HCT116 (cell line): ENCODE data around the gene SLC7A1. TPM values are rescaled to one million over a fixed set of nuclear protein-coding genes. Genes with fewer than 3 reads are reported as not detected.

Experiments used
- ATAC-seq: fragments of 200-7000 bp; cut with Tn5 transposase; 2 replicates; pipeline ENCODE4 v1.9.1; 2020; ENCODE audit warnings: mild to moderate bottlenecking, moderate library complexity
- BruUV-seq: library from RNA; stranded (reverse); fragments of 400-500 nt; replicated peaks from 2 replicates; lab custom pipeline; 2021; lab: Mats Ljungman, UMichigan
- CTCF ChIA-PET: fragments of 300-600 bp; sonication (Branson Sonifier 250); formaldehyde crosslinking; loops from one replicate; lab custom pipeline; 2021; ENCODE audit warnings: antibody characterized with exemption; lab: Charles Lee
- POLR2A ChIA-PET: fragments of 300-600, 350-600 bp; sonication (Branson Sonifier 250); formaldehyde crosslinking; loops from one replicate; lab custom pipeline; 2021; ENCODE audit warnings: antibody characterized with exemption; lab: Charles Lee
- RAD21 ChIA-PET, 2 experiments: fragments of 300-600 bp; sonication (Branson Sonifier 250); formaldehyde crosslinking; loops; one replicate each; lab custom pipeline; 2023; ENCODE audit warnings: low total read pairs in 2 of 2; ENCODE audit not compliant: uncharacterized antibody in 2 of 2, unreplicated experiment in 2 of 2, low non-redundant PET in 1 of 2; lab: Charles Lee
- DNase-seq: peaks from one replicate; pipeline ENCODE4 v3.0.0-alpha.2; 2010; ENCODE audit warnings: low read depth, low spot score
- H2AFZ ChIP-seq: fragments of 200-600 bp; shearing (Covaris generic), sonication (generic); 2 replicates; pipeline ENCODE4 v1.6.1; 2017; ENCODE audit warnings: low read depth, mixed run types, mixed read lengths, antibody characterized with exemption, low read length; ENCODE audit not compliant: poor library complexity, severe bottlenecking
- H3K27ac ChIP-seq: 2 replicates; pipeline ENCODE4 v1.5.1; 2012; ENCODE audit warnings: low read depth, low read length
- H3K27me3 ChIP-seq: fragments of 200-600 bp; sonication (generic); 2 replicates; pipeline ENCODE4 v1.6.1; 2016; ENCODE audit warnings: mixed run types, low read length, mixed read lengths; ENCODE audit not compliant: insufficient read depth
- H3K36me3 ChIP-seq, 2 experiments: fragments of 200-500 bp in 1 of 2; fragments of 200-600 bp in 1 of 2; sonication (Bioruptor generic) in 1 of 2; sonication (generic) in 1 of 2; 2 replicates each; pipeline versions ENCODE4 v1.5.1 to v1.6.1; 2014 to 2016; ENCODE audit warnings: low read length in 2 of 2, inconsistent platforms in 1 of 2, mixed read lengths in 1 of 2, mixed run types in 1 of 2; ENCODE audit not compliant: insufficient read depth in 2 of 2, control insufficient read depth in 1 of 2
- H3K4me1 ChIP-seq, 2 experiments: fragments of 200-600 bp in 1 of 2; sonication (generic) in 1 of 2; 2 replicates each; pipeline versions ENCODE4 v1.5.1 to v1.6.1; 2012 to 2017; ENCODE audit warnings: low read length in 2 of 2, inconsistent platforms in 1 of 2, mild to moderate bottlenecking in 1 of 2, mixed read lengths in 1 of 2, mixed run types in 1 of 2, moderate library complexity in 1 of 2; ENCODE audit not compliant: insufficient read depth in 2 of 2, control insufficient read depth in 1 of 2
- H3K4me2 ChIP-seq: fragments of 200-600 bp; sonication (generic); 2 replicates; pipeline ENCODE4 v1.6.1; 2017; ENCODE audit warnings: mixed run types, low read length, mixed read lengths
- H3K4me3 ChIP-seq, 2 experiments: fragments of 200-600 bp in 1 of 2; sonication (generic) in 1 of 2; replicated peaks in 1 of 2; 2 replicates each; pipeline ENCODE4 v1.5.1; 2011 to 2016; ENCODE audit warnings: low read length in 2 of 2, control low read depth in 1 of 2, low read depth in 1 of 2, mild to moderate bottlenecking in 1 of 2, mixed read lengths in 1 of 2, mixed run types in 1 of 2
- H3K79me2 ChIP-seq: fragments of 200-600 bp; sonication (generic); 2 replicates; pipeline ENCODE4 v1.6.1; 2017; ENCODE audit warnings: mild to moderate bottlenecking, mixed run types, low read length, moderate library complexity, mixed read lengths; ENCODE audit not compliant: insufficient read depth
- H3K9ac ChIP-seq: fragments of 200-600 bp; sonication (generic); 2 replicates; pipeline ENCODE4 v1.6.1; 2016; ENCODE audit warnings: low read length, mixed read lengths
- H3K9me2 ChIP-seq: fragments of 200-600 bp; sonication (generic), shearing (Covaris generic); 2 replicates; pipeline ENCODE4 v1.6.1; 2017; ENCODE audit warnings: mixed run types, mild to moderate bottlenecking, moderate library complexity; ENCODE audit not compliant: insufficient read depth
- H3K9me3 ChIP-seq, 2 experiments: fragments of 200-500 bp in 1 of 2; fragments of 200-600 bp in 1 of 2; sonication (Bioruptor generic) in 1 of 2; sonication (generic) in 1 of 2; 2 replicates each; pipeline ENCODE4 v1.6.1; 2014 to 2017; ENCODE audit warnings: low read length in 2 of 2, mixed read lengths in 2 of 2, inconsistent platforms in 1 of 2, low read depth in 1 of 2, mild to moderate bottlenecking in 1 of 2, mixed run types in 1 of 2, moderate library complexity in 1 of 2; ENCODE audit not compliant: control insufficient read depth in 1 of 2, insufficient read depth in 1 of 2
- H4K20me1 ChIP-seq: fragments of 200-600 bp; sonication (generic), shearing (Covaris generic); 2 replicates; pipeline ENCODE4 v1.6.1; 2017; ENCODE audit warnings: mixed run types, mild to moderate bottlenecking, moderate library complexity; ENCODE audit not compliant: insufficient read depth
- CTCF ChIP-seq, 3 experiments: fragments of 200-600 bp in 1 of 3; sonication (generic) in 1 of 3; IDR thresholded peaks in 2 of 3; conservative IDR thresholded peaks in 1 of 3; 2 replicates each; pipeline ENCODE4 v1.5.1; 2012 to 2017; ENCODE audit warnings: low read depth in 2 of 3, low read length in 2 of 3, antibody characterized with exemption in 1 of 3, borderline replicate concordance in 1 of 3, control low read depth in 1 of 3, mild to moderate bottlenecking in 1 of 3, mixed read lengths in 1 of 3, mixed run types in 1 of 3, moderate library complexity in 1 of 3; ENCODE audit not compliant: insufficient read depth in 1 of 3
- EZH2 ChIP-seq: fragments of 200-600 bp; sonication (generic); IDR thresholded peaks from 2 replicates; pipeline ENCODE4 v1.6.1; 2017; ENCODE audit warnings: antibody characterized with exemption, mixed run types
- EZH2phosphoT487 ChIP-seq: fragments of 200-600 bp; IDR thresholded peaks from 2 replicates; pipeline ENCODE4 v1.6.1; 2018; ENCODE audit warnings: antibody characterized with exemption, borderline replicate concordance
- JUND ChIP-seq: IDR thresholded peaks from 2 replicates; pipeline ENCODE4 v1.6.1; 2012
- MAX ChIP-seq: IDR thresholded peaks from 2 replicates; pipeline ENCODE4 v1.6.1; 2012
- POLR2AphosphoS5 ChIP-seq: IDR thresholded peaks from 2 replicates; pipeline ENCODE4 v1.6.1; 2011; ENCODE audit warnings: mild to moderate bottlenecking, low read depth, low read length, moderate library complexity
- RAD21 ChIP-seq: IDR thresholded peaks from 2 replicates; pipeline ENCODE4 v1.6.1; 2012; ENCODE audit warnings: low read depth, mild to moderate bottlenecking
- SIN3A ChIP-seq: IDR thresholded peaks from 2 replicates; pipeline ENCODE4 v1.6.1; 2012; ENCODE audit warnings: low read depth
- SP1 ChIP-seq: IDR thresholded peaks from 2 replicates; pipeline ENCODE4 v1.6.1; 2012; ENCODE audit warnings: low read depth
- SRF ChIP-seq: IDR thresholded peaks from 2 replicates; pipeline ENCODE4 v1.6.1; 2012; ENCODE audit warnings: low read depth
- TCF7L2 ChIP-seq: IDR thresholded peaks from 2 replicates; pipeline ENCODE4 v1.7.0; 2011; ENCODE audit warnings: borderline replicate concordance, inconsistent platforms; ENCODE audit not compliant: insufficient read depth, insufficient read length; ENCODE audit errors: extremely low read depth
- YY1 ChIP-seq: IDR thresholded peaks from 2 replicates; pipeline ENCODE4 v1.6.1; 2011; ENCODE audit warnings: low read length, low read depth, moderate library complexity, mild to moderate bottlenecking; ENCODE audit not compliant: insufficient replicate concordance; ENCODE audit errors: extremely low read depth
- ZBTB33 ChIP-seq: IDR thresholded peaks from 2 replicates; pipeline ENCODE4 v1.6.1; 2011; ENCODE audit warnings: mild to moderate bottlenecking, low read length, moderate library complexity; ENCODE audit not compliant: insufficient replicate concordance; ENCODE audit errors: extremely low read depth
- intact Hi-C: fragments of 100-400 bp; cut with micrococcal nuclease; formaldehyde crosslinking; loops from 2 replicates; pipeline ENCODE4 v1.10.0; 2022
- total RNA-seq: library from RNA; stranded (reverse); gene quantifications from one replicate; pipeline ENCODE4 v1.2.1, GENCODE V29; 2021; ENCODE audit not compliant: unreplicated experiment
- TF ChIP-seq, protein P1 (sequence below): IDR thresholded peaks from 2 replicates; pipeline ENCODE4 v1.6.1; 2012

The SLC7A1 gene
- total RNA-seq, 1 experiment from 2014 or later, result 124 TPM

GRCh38 chr13:29490561-29490885 is 105.0 kb downstream of the SLC7A1 start:
- H3K4me1 ChIP-seq, result no peaks in the 10 kb centered on the region
- no peak overlapping the region for H3K4me2 ChIP-seq
- H3K79me2 ChIP-seq, result no peaks in the 10 kb centered on the region
- CTCF ChIA-PET, result no interaction called here
- H3K27me3 ChIP-seq, result peaks cover 44% of the 10 kb centered on the region
- H3K27ac ChIP-seq, result no peak overlapping the region
- no peak for ATAC-seq
- H3K9ac ChIP-seq, result no peak overlapping the region
- RAD21 ChIA-PET, result no interaction called here
- no peak overlapping the region for H2AFZ ChIP-seq
- H3K9me2 ChIP-seq, result no peaks in the 10 kb centered on the region
- H3K9me3 ChIP-seq, result no peaks in the 10 kb centered on the region
- POLR2A ChIA-PET, result no interaction called here
- no peak for TF ChIP-seq YY1
- TF ChIP-seq, protein P1, sequence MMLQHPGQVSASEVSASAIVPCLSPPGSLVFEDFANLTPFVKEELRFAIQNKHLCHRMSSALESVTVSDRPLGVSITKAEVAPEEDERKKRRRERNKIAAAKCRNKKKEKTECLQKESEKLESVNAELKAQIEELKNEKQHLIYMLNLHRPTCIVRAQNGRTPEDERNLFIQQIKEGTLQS, result no peak
- TF ChIP-seq EZH2, result no peak
- no peak for TF ChIP-seq SP1
- TF ChIP-seq TCF7L2, result no peak
- no peak for TF ChIP-seq JUND
- no peaks in the 10 kb centered on the region for H4K20me1 ChIP-seq
- intact Hi-C loops, result no loop called here
- H3K4me3 ChIP-seq, result no peak overlapping the region
- no TSS peak for BruUV-seq
- H3K36me3 ChIP-seq, result no peaks in the 10 kb centered on the region
- DNase-seq, result no peak

- RAD21 ChIA-PET, result no interaction called here
- ATAC-seq (no peak), DNase-seq (no peak)
- no TSS peak for BruUV-seq
- Histone ChIP-seq H3K4me3 (no peak overlapping the region), H3K36me3 (no peaks in the 10 kb centered on the region), H3K9me3 (no peaks in the 10 kb centered on the region), H3K4me2 (no peak overlapping the region), H3K27me3 (peaks cover 44% of the 10 kb centered on the region), H4K20me1 (no peaks in the 10 kb centered on the region), H3K9ac (no peak overlapping the region), H3K27ac (no peak overlapping the region), H3K79me2 (no peaks in the 10 kb centered on the region), H2AFZ (no peak overlapping the region), H3K4me1 (no peaks in the 10 kb centered on the region), H3K9me2 (no peaks in the 10 kb centered on the region)
- CTCF ChIA-PET, result no interaction called here
- intact Hi-C loops, result no loop called here
- POLR2A ChIA-PET, result no interaction called here
- TF ChIP-seq POLR2AphosphoS5 (no peak), YY1 (no peak), MAX (no peak), SP1 (no peak), TCF7L2 (no peak), SRF (no peak), EZH2phosphoT487 (no peak), CTCF (IDR thresholded peaks at IDR 0.05 in 2 of 3, conservative IDR thresholded peaks at IDR 0.05 in 1 of 3; ENCODE audit: borderline replicate concordance in 1 of 3, insufficient read depth in 1 of 3, low read depth in 2 of 3, low read length in 2 of 3) (no peak), ZBTB33 (no peak), SIN3A (no peak), JUND (no peak), RAD21 (no peak)
Observed at GRCh38 chr13:29489650-29490560, 105.6 kb downstream of the SLC7A1 start.
